Gastrocnemius medialis (tissue), 4 donors: Measurements from ENCODE around the gene PCSK1N.

ENCODE experiments used
- POLR2A ChIP-seq, 2 donors: fragments of 450-650 bp; IDR thresholded peaks; one replicate each; pipeline ENCODE4 v1.6.1; 2017; ENCODE audit warnings: antibody characterized with exemption in 2 of 2, mild to moderate bottlenecking in 2 of 2, moderate library complexity in 2 of 2
- TF ChIP-seq, protein P1 (sequence below), 5 experiments: fragments of 450-650 bp in 3 of 5; fragments of 200-600 bp in 2 of 5; sonication (generic) in 2 of 5; IDR thresholded peaks in 4 of 5; conservative IDR thresholded peaks in 1 of 5; 1 replicate in 4 of 5; 2 replicates in 1 of 5; pipeline ENCODE4 v1.5.1; 2016 to 2019; ENCODE audit warnings: antibody characterized with exemption in 5 of 5, mild to moderate bottlenecking in 3 of 5, moderate library complexity in 3 of 5

DNA sequence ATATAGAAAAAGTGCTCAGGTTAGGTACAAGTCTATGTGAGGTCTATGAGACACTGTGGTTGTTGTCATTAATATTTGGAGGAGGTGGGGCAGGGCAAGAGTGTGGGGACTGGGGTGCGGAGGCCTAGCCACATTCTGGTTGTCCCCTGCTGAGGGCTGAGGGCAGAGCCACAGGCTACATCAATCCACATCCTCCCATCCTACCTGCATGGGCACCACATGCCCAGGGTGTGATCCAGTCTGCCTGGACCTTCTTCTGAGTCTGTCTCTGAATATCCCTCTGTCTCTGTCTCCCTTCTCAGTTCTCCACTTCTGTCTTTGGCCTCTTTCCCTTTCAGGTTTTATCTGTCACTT lies 50.2 kb downstream of the PCSK1N start:
- TF ChIP-seq, protein P1, sequence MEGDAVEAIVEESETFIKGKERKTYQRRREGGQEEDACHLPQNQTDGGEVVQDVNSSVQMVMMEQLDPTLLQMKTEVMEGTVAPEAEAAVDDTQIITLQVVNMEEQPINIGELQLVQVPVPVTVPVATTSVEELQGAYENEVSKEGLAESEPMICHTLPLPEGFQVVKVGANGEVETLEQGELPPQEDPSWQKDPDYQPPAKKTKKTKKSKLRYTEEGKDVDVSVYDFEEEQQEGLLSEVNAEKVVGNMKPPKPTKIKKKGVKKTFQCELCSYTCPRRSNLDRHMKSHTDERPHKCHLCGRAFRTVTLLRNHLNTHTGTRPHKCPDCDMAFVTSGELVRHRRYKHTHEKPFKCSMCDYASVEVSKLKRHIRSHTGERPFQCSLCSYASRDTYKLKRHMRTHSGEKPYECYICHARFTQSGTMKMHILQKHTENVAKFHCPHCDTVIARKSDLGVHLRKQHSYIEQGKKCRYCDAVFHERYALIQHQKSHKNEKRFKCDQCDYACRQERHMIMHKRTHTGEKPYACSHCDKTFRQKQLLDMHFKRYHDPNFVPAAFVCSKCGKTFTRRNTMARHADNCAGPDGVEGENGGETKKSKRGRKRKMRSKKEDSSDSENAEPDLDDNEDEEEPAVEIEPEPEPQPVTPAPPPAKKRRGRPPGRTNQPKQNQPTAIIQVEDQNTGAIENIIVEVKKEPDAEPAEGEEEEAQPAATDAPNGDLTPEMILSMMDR (IDR thresholded peaks at IDR 0.05 in 4 of 5, conservative IDR thresholded peaks at IDR 0.05 in 1 of 5), result no peak
- TF ChIP-seq POLR2A (IDR thresholded peaks at IDR 0.05), result no peak
